ENCODE data around the gene LDLRAD2. TPM values are rescaled to one million over a fixed set of nuclear protein-coding genes. Genes with fewer than 3 reads are reported as not detected.
A peak's percentile ranks its signal among the peaks of the same experiment; 100 is the strongest.

The LDLRAD2 gene
- total RNA-seq, 2 donors from 2014 or later: not detected

DNA sequence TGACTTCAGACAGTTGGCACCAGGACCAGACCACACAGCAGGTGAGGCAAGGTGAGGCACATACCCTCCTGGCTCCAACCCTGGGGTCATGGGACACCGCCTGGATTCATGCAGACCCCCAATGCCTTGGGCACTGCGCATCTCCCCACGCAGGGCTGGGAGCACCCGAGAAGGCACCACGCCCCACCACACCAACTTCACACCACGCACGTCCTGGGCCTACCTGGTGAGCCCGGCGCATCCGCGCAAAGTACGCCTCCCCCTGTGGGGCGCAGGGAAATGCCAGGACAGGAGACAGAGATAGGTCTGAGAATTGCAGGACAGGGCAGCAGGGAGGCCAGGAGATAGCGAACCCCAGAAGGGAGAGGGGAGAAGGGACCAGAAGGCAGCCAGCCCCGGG, 58.5 kb downstream of the LDLRAD2 start:
- Histone ChIP-seq H3K4me1 (peaks cover 0 to 30% of the 10 kb centered on the region in 2 donors), H3K27me3 (no peaks in the 10 kb centered on the region), H3K27ac (peak overlapping the region in 1 of 2 donors; percentile 78), H3K9me3 (no peaks in the 10 kb centered on the region), H3K4me3 (no peak overlapping the region), H3K36me3 (peaks cover 87% of the 10 kb centered on the region)
- no peak for TF ChIP-seq CTCF (IDR thresholded peaks at IDR 0.05)
- DNase-seq (ENCODE audit: low spot score): no peak

- H3K27ac ChIP-seq: no peak overlapping the region
- no peak for DNase-seq (ENCODE audit: low spot score)
- no peak overlapping the region for H3K4me3 ChIP-seq
- peaks cover 89% of the 10 kb centered on the region for H3K36me3 ChIP-seq
- H3K4me1 ChIP-seq: peaks cover 0 to 30% of the 10 kb centered on the region in 2 donors
- no peak for TF ChIP-seq CTCF (IDR thresholded peaks at IDR 0.05)
- no peaks in the 10 kb centered on the region for H3K9me3 ChIP-seq
- no peaks in the 10 kb centered on the region for H3K27me3 ChIP-seq
Measured at GRCh38 chr1:21871943-21872342, 59.9 kb downstream of the LDLRAD2 start.

DNA sequence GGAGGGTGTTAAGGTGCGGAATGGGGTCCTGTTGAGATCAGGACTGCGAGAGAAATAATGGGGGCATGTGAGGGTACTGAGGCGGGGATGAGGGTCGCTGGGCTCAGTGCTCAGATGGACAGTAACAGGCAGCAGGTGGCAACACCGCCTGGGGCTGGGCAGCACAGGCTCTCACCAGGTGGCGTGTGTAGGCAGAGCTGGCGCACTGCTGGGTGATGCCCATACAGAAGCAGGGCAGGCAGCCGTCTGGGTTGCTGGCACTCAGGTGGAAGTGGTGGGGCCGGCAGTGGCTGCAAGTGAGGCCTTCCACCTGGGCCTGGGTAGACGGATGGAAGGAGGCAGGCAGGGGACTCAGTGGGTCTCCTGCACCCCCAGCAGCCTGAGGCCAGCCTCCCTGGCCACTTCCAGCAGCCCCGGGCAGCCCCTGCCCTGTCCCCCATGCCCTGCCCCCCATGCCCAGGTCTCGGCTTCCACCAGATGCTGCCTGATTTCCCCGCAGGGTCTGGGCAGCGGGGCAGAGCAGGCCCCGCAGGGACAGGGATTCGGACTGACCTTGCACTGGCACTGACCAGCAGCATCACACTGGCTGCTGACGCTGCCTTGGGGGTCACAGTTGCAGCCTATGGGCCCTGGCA, 60.5 kb downstream of the LDLRAD2 start:
- Histone ChIP-seq H3K4me3 (no peak overlapping the region), H3K4me1 (peaks cover 0 to 30% of the 10 kb centered on the region in 2 donors), H3K27ac (no peak overlapping the region), H3K9me3 (no peaks in the 10 kb centered on the region), H3K36me3 (peaks cover 95% of the 10 kb centered on the region), H3K27me3 (no peaks in the 10 kb centered on the region)
- TF ChIP-seq CTCF (IDR thresholded peaks at IDR 0.05): no peak
- DNase-seq (ENCODE audit: low spot score): no peak

- Histone ChIP-seq H3K27me3 (no peaks in the 10 kb centered on the region), H3K4me1 (peaks cover 0 to 30% of the 10 kb centered on the region in 2 donors), H3K27ac (no peak overlapping the region), H3K36me3 (peaks cover 98% of the 10 kb centered on the region), H3K9me3 (no peaks in the 10 kb centered on the region), H3K4me3 (no peak overlapping the region)
- DNase-seq (ENCODE audit: low spot score): no peak
- TF ChIP-seq CTCF (IDR thresholded peaks at IDR 0.05): no peak
Measured at GRCh38 chr1:21873174-21873573, 61.1 kb downstream of the LDLRAD2 start.

- no peak overlapping the region for H3K4me3 ChIP-seq
- H3K36me3 ChIP-seq: peaks cover 98% of the 10 kb centered on the region
- H3K27ac ChIP-seq: no peak overlapping the region
- H3K27me3 ChIP-seq: no peaks in the 10 kb centered on the region
- peaks cover 0 to 30% of the 10 kb centered on the region in 2 donors for H3K4me1 ChIP-seq
- no peaks in the 10 kb centered on the region for H3K9me3 ChIP-seq
- no peak for TF ChIP-seq CTCF (IDR thresholded peaks at IDR 0.05)
- no peak for DNase-seq (ENCODE audit: low spot score)
Measured at GRCh38 chr1:21873761-21874160, 61.7 kb downstream of the LDLRAD2 start.

- peak overlapping the region; percentile 3 to 41 for H3K27ac ChIP-seq
Measured at GRCh38 chr1:21874328-21874727, 62.3 kb downstream of the LDLRAD2 start.

More at GRCh38 chr1:21874328-21874727, 62.3 kb downstream of the LDLRAD2 start:
- Histone ChIP-seq H3K4me3 (no peak overlapping the region), H3K4me1 (peaks cover 0 to 31% of the 10 kb centered on the region in 2 donors), H3K9me3 (no peaks in the 10 kb centered on the region), H3K36me3 (peaks cover 98% of the 10 kb centered on the region), H3K27me3 (no peaks in the 10 kb centered on the region)
- TF ChIP-seq CTCF (IDR thresholded peaks at IDR 0.05): no peak
- no peak for DNase-seq (ENCODE audit: low spot score)

Measured in right atrium auricular region (tissue), 2 donors.